Ishikawa (cell line): ENCODE measurements around the gene TRPM3.

Experiments
- CEBPB ChIP-seq: IDR thresholded peaks from 2 replicates; pipeline ENCODE4 v1.6.1; 2012
- TCF12 ChIP-seq: IDR thresholded peaks from 2 replicates; pipeline ENCODE4 v1.6.1; 2012; ENCODE audit warnings: low read depth
- YY1 ChIP-seq: IDR thresholded peaks from 2 replicates; pipeline ENCODE4 v1.6.1; 2012; ENCODE audit warnings: low read depth

DNA sequence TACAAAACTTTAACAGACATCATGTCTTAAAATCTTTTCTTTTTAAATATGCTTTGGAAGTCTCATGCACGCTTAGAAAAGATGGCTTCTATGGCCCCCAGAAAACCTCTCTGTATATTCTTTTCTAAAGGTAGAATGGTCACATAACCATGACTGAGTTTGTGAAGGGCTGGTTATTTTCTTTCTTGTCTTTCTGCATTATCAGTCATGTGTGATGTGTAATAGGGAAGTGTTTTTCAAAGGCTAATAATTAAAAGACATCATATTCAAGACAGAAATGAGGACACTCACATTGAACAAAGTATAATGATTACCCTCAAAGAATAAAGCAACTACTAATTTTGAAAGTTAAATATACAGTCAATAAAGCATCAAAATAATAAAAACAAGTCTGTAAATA is 253.4 kb downstream of the TRPM3 start:
- TF ChIP-seq YY1 (no peak), TCF12 (no peak), CEBPB (no peak)
